Activated naive CD4-positive, alpha-beta T cell treated with anti-CD3 and anti-CD28 coated beads, Interleukin-2, amount 50 U/mL, for 24 hours (primary cell): ENCODE data around the gene ANO10.
"Not testable (repeated sequence)": the region's sequence is repeated elsewhere in the genome, so short reads cannot be mapped to it uniquely, and the experiment has no call there.

Source experiments
- H3K27ac Mint-ChIP-seq: one replicate; pipeline ENCODE4 v1.8.0; 2021; ENCODE audit warnings: mild to moderate bottlenecking, mixed read lengths
- H3K27me3 Mint-ChIP-seq: one replicate; pipeline ENCODE4 v1.8.0; 2021; ENCODE audit warnings: mixed read lengths
- H3K36me3 Mint-ChIP-seq: one replicate; pipeline ENCODE4 v1.8.0; 2021; ENCODE audit warnings: mixed read lengths
- H3K4me1 Mint-ChIP-seq: one replicate; pipeline ENCODE4 v1.8.0; 2021; ENCODE audit warnings: mixed read lengths
- H3K4me3 Mint-ChIP-seq: one replicate; pipeline ENCODE4 v1.8.0; 2021; ENCODE audit warnings: mild to moderate bottlenecking, mixed read lengths
- H3K9me3 Mint-ChIP-seq: one replicate; pipeline ENCODE4 v1.8.0; 2021; ENCODE audit warnings: mixed read lengths

ANO10 gene

GRCh38 chr3:43362961-43363360 is 258.9 kb downstream of the ANO10 start:
- peaks cover 3% of the 10 kb centered on the region for H3K4me1 Mint-ChIP-seq
- H3K4me3 Mint-ChIP-seq, result no peak overlapping the region
- no peaks in the 10 kb centered on the region for H3K27me3 Mint-ChIP-seq
- no peak overlapping the region for H3K27ac Mint-ChIP-seq
- H3K36me3 Mint-ChIP-seq, result no peaks in the 10 kb centered on the region
- no peaks in the 10 kb centered on the region for H3K9me3 Mint-ChIP-seq

DNA sequence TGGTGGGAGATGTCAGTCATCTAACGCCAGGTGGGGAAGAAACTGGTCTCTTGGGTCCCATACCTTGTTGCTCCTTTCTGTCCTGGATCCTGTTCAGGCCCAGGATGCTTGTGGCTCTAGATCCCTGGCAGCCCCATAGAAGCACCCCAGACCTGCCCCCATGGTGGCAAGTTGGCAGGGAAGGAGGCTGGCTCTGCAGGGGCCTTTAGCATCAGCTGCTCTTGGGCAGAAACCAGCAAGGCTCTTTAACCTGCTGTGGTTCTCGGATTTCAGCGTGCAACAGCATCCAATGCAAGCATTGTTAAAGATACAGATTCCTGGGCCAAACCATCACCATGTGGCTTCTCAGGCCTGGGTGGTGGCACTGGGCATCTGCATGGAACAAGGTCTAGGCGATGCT is 259.6 kb downstream of the ANO10 start:
- H3K27ac Mint-ChIP-seq, result no peak overlapping the region
- peaks cover 7% of the 10 kb centered on the region for H3K9me3 Mint-ChIP-seq
- H3K4me1 Mint-ChIP-seq, result peaks cover 3% of the 10 kb centered on the region
- H3K27me3 Mint-ChIP-seq, result no peaks in the 10 kb centered on the region
- no peak overlapping the region for H3K4me3 Mint-ChIP-seq
- no peaks in the 10 kb centered on the region for H3K36me3 Mint-ChIP-seq

GRCh38 chr3:43361077-43361476 is 260.7 kb downstream of the ANO10 start:
- Mint-ChIP-seq H3K4me1 (peaks cover 3% of the 10 kb centered on the region), H3K4me3 (no peak overlapping the region), H3K27me3 (no peaks in the 10 kb centered on the region), H3K27ac (no peak overlapping the region), H3K9me3 (peaks cover 11% of the 10 kb centered on the region), H3K36me3 (no peaks in the 10 kb centered on the region)

DNA sequence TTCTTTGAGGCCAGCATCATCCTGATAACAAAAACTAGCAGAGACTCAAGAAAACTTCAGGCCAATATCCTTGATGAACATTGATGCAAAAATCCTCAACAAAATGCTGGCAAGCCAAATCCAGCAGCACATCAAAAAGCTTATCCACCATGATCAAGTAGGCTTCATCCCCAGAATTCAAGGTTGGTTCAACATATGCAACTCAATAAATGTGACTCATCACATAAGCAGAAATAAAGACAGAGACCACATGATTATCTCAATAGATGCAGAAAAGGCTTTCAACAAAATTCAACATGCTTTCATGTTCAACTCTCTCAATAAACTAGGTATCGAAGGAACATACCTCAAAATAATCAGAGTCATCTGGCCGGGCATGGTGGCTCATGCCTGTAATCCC is 265.8 kb downstream of the ANO10 start:
- H3K4me3 Mint-ChIP-seq, H3K27me3 Mint-ChIP-seq: not testable (repeated sequence)
- Mint-ChIP-seq H3K9me3 (peaks cover 43% of the 10 kb centered on the region), H3K36me3 (peaks cover 41% of the 10 kb centered on the region), H3K4me1 (peaks cover 12% of the 10 kb centered on the region), H3K27ac (peak overlapping the region; percentile 66)

DNA sequence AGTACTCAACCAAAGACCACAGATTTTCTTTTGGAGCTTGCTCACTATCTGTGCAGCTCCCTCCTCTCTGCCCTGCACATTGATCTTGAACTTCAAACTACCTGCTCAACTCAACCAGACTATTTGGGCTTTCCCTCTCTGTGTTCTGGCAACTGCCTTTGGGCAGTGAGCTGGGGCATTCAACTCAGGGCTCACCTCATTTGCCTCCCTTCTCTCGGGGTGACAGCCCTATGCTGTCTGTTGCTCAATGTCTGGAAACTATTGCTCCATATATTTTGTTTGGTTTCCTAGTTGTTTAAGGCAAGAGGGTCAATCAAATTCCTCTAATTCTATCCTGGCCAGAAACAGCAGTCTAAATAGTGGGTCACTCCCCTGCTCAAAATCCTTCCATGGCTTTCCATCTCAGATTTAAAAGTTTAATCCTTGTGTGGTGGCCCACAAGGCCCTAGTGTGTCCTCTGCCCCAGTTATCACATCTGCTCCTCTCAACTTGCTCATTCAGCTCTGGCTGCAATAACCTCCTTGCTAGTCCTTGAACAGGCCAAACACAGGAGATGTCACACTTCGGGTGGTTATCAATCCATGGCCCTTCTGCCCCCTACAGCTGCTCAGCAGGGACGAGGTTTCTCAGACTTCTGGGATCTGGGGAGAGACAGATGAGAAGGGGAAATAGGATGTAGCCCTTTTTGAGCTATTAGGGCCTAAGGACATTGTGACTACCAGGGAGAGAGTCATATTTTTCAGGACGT is 267.7 kb downstream of the ANO10 start:
- Mint-ChIP-seq H3K27ac (no peak overlapping the region), H3K9me3 (peaks cover 43% of the 10 kb centered on the region), H3K36me3 (peaks cover 50% of the 10 kb centered on the region), H3K4me3 (no peak overlapping the region), H3K4me1 (peaks cover 18% of the 10 kb centered on the region), H3K27me3 (no peaks in the 10 kb centered on the region)

GRCh38 chr3:43353393-43353792 is 268.4 kb downstream of the ANO10 start:
- Mint-ChIP-seq H3K4me1 (peaks cover 25% of the 10 kb centered on the region), H3K27me3 (no peaks in the 10 kb centered on the region), H3K36me3 (peaks cover 57% of the 10 kb centered on the region), H3K4me3 (no peak overlapping the region), H3K27ac (no peak overlapping the region), H3K9me3 (peaks cover 43% of the 10 kb centered on the region)

DNA sequence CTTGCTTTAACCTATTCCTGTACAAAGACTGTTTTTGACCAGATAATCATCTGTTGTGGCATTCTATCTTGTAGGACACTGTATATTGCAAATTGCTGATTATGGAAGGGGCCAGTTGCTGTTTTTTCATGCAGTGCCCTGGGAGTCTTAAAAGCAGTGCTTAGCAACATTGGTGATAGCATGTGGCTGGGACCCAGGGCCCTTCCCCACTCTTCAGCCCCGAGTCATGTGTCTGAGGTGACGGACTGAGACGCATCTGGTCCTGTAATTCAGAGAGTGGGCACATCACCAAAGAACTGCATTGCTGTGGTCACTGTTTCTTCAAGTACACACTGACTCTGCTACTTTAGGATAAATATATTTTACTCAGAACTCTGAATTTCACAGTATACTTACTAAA is 272.1 kb downstream of the ANO10 start:
- Mint-ChIP-seq H3K27me3 (no peaks in the 10 kb centered on the region), H3K4me3 (no peak overlapping the region), H3K27ac (no peak overlapping the region), H3K9me3 (peaks cover 26% of the 10 kb centered on the region), H3K36me3 (peaks cover 66% of the 10 kb centered on the region), H3K4me1 (peaks cover 60% of the 10 kb centered on the region)

- Mint-ChIP-seq H3K4me1 (peaks cover 61% of the 10 kb centered on the region), H3K27ac (peak overlapping the region; percentile 41), H3K27me3 (no peaks in the 10 kb centered on the region), H3K36me3 (peaks cover 61% of the 10 kb centered on the region), H3K4me3 (peak overlapping the region; percentile 39), H3K9me3 (peaks cover 20% of the 10 kb centered on the region)
These were observed 272.8 kb downstream of the ANO10 start for GRCh38 chr3:43348852-43349574.

- peaks cover 67% of the 10 kb centered on the region for H3K4me1 Mint-ChIP-seq
- peak overlapping the region; percentile 30 for H3K4me3 Mint-ChIP-seq
- peaks cover 18% of the 10 kb centered on the region for H3K9me3 Mint-ChIP-seq
- no peak overlapping the region for H3K27ac Mint-ChIP-seq
- H3K36me3 Mint-ChIP-seq, result peaks cover 59% of the 10 kb centered on the region
- no peaks in the 10 kb centered on the region for H3K27me3 Mint-ChIP-seq
These were observed 273.5 kb downstream of the ANO10 start for GRCh38 chr3:43348350-43348749.

DNA sequence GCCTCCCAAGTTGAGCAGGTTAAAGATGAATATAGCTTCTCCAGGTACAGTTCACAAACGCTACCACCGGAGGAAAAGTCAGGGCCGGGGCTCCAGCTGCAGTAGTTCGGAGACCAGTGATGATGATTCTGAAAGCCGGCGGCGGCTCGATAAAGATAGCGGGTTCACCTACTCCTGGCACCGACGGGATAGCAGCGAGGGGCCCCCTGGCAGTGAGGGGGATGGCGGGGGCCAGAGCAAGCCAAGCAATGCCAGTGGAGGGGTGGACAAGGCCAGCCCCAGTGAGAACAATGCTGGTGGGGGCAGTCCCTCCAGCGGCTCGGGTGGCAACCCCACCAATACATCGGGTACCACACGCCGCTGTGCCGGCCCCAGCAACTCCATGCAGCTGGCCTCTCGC is 274.0 kb downstream of the ANO10 start:
- peaks cover 57% of the 10 kb centered on the region for H3K36me3 Mint-ChIP-seq
- H3K27me3 Mint-ChIP-seq, result no peaks in the 10 kb centered on the region
- peaks cover 15% of the 10 kb centered on the region for H3K9me3 Mint-ChIP-seq
- H3K4me3 Mint-ChIP-seq, result peak overlapping the region; percentile 38
- H3K4me1 Mint-ChIP-seq, result peaks cover 73% of the 10 kb centered on the region
- peak overlapping the region; percentile 76 for H3K27ac Mint-ChIP-seq

GRCh38 chr3:43346978-43347749 is 274.6 kb downstream of the ANO10 start:
- Mint-ChIP-seq H3K27ac (peak overlapping the region; percentile 76), H3K9me3 (peaks cover 9% of the 10 kb centered on the region), H3K4me3 (peak overlapping the region; percentile 38), H3K36me3 (peaks cover 59% of the 10 kb centered on the region), H3K27me3 (no peaks in the 10 kb centered on the region), H3K4me1 (peaks cover 79% of the 10 kb centered on the region)

GRCh38 chr3:43345877-43346276 is 275.9 kb downstream of the ANO10 start:
- Mint-ChIP-seq H3K36me3 (peaks cover 47% of the 10 kb centered on the region), H3K4me3 (no peak overlapping the region), H3K9me3 (no peaks in the 10 kb centered on the region), H3K27me3 (no peaks in the 10 kb centered on the region), H3K27ac (peak overlapping the region; percentile 86), H3K4me1 (peaks cover 77% of the 10 kb centered on the region)

GRCh38 chr3:43345246-43345645 is 276.6 kb downstream of the ANO10 start:
- Mint-ChIP-seq H3K4me3 (peak overlapping the region; percentile 38), H3K27ac (peak overlapping the region; percentile 86), H3K4me1 (peaks cover 78% of the 10 kb centered on the region), H3K27me3 (no peaks in the 10 kb centered on the region), H3K9me3 (no peaks in the 10 kb centered on the region), H3K36me3 (peaks cover 43% of the 10 kb centered on the region)

DNA sequence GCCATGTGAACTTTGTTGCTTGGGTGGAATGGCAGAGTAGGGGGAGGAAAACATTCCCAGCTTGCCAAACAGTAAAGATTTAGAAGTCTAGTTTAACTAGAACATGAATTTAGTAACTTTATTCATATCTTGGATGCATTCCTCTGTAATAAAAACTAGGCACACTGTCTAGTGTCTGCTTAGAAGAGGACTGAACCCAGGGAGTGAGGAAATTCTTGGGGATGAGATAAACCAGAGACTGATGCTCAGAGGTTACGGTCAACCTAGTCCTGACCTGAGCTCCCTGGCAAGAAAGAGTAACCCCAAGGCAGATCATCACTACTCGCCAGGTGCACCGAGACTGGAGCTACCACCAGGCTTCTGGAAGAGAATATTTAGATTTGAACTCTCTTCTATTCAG is 277.3 kb downstream of the ANO10 start:
- Mint-ChIP-seq H3K36me3 (peaks cover 47% of the 10 kb centered on the region), H3K4me1 (peaks cover 82% of the 10 kb centered on the region), H3K27ac (peak overlapping the region; percentile 51), H3K27me3 (no peaks in the 10 kb centered on the region), H3K9me3 (no peaks in the 10 kb centered on the region), H3K4me3 (no peak overlapping the region)

DNA sequence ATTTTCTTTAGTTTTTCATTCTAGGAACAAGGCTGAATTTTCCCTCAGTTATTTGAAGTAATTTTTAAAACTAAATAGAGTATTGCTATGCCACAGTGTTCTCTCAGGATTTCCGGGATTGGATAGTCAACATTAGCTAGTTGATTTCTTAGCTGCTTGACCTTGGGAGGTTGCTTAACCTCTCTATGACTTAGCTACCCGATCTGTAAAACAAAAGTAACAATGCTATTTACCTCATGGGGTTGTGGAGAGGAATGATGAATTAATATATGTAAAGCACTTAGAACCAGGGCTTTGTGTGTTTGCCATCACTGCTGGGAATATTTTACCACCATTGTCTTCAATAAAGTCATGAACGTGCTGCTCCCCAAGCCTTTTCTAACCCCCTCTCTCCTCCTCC is 278.0 kb downstream of the ANO10 start:
- Mint-ChIP-seq H3K27ac (peak overlapping the region; percentile 68), H3K4me1 (peaks cover 75% of the 10 kb centered on the region), H3K27me3 (no peaks in the 10 kb centered on the region), H3K9me3 (no peaks in the 10 kb centered on the region), H3K4me3 (peak overlapping the region; percentile 64), H3K36me3 (peaks cover 44% of the 10 kb centered on the region)

- H3K27ac Mint-ChIP-seq, result peak overlapping the region; percentile 68
These were observed 278.6 kb downstream of the ANO10 start for GRCh38 chr3:43343185-43343584.

More at GRCh38 chr3:43343185-43343584, 278.6 kb downstream of the ANO10 start:
- Mint-ChIP-seq H3K9me3 (no peaks in the 10 kb centered on the region), H3K4me1 (peaks cover 68% of the 10 kb centered on the region), H3K27me3 (no peaks in the 10 kb centered on the region), H3K4me3 (peak overlapping the region; percentile 64), H3K36me3 (peaks cover 44% of the 10 kb centered on the region)
